Mucosa of descending colon (tissue), 3 donors: ENCODE data around the gene BCL7A. TPM values are rescaled to one million over a fixed set of nuclear protein-coding genes. Genes with fewer than 3 reads are reported as not detected.
"Not testable (repeated sequence)": the region's sequence is repeated elsewhere in the genome, so short reads cannot be mapped to it uniquely, and the experiment has no call there.

Source experiments
- ATAC-seq: fragments of 200-7000 bp; cut with Tn5 transposase; one replicate; pipeline ENCODE4 v1.9.1; 2020; ENCODE audit warnings: mild to moderate bottlenecking, moderate library complexity
- DNase-seq, 3 donors: peaks; one replicate each; pipeline ENCODE4 v3.0.0-alpha.2; 2020
- H3K36me3 ChIP-seq: fragments of 200-600 bp; one replicate; pipeline ENCODE4 v1.8.0; 2021; ENCODE audit warnings: low read depth, mild to moderate bottlenecking
- H3K4me1 ChIP-seq: fragments of 200-600 bp; one replicate; pipeline ENCODE4 v1.8.0; 2021; ENCODE audit warnings: low read depth, mild to moderate bottlenecking
- H3K4me3 ChIP-seq: fragments of 200-600 bp; one replicate; pipeline ENCODE4 v1.8.0; 2021; ENCODE audit warnings: mild to moderate bottlenecking
- H3K9me3 ChIP-seq: fragments of 200-600 bp; one replicate; pipeline ENCODE4 v1.8.0; 2021; ENCODE audit warnings: mild to moderate bottlenecking
- intact Hi-C, 2 donors: fragments of 100-400 bp; cut with DNase I in 1 of 2; cut with micrococcal nuclease in 1 of 2; formaldehyde crosslinking; loops; one replicate each; pipeline versions ENCODE4 v1.11.0 to v1.11.1; 2022; cut with DNase I, micrococcal nuclease
- total RNA-seq, 3 donors: library from RNA; stranded (reverse); fragmentation: NEBNext Ultra II Directional in 2 of 3; extraction: Animal tissue kit (Norgen Biotek cat#: 25700) in 2 of 3; gene quantifications; one replicate each; pipeline versions ENCODE4 v1.2.1 to v1.2.4, GENCODE V29; 2021 to 2023
- TF ChIP-seq, protein P1 (sequence below): fragments of 200-600 bp; IDR thresholded peaks from one replicate; pipeline ENCODE4 v1.8.0; 2022; ENCODE audit warnings: antibody characterized with exemption, mild to moderate bottlenecking
- donor health status: DM: no; HTN: no; CAD: no; lungs with moderate emphysema.
- donor health status: DM: no; HTN: no; CAD: no.
- donor health status: DM: no; HTN: yes; CAD: no.

Gene BCL7A
- total RNA-seq, 3 donors from 2014 or later = 5.2 to 11.6 (median 5.7) TPM

DNA sequence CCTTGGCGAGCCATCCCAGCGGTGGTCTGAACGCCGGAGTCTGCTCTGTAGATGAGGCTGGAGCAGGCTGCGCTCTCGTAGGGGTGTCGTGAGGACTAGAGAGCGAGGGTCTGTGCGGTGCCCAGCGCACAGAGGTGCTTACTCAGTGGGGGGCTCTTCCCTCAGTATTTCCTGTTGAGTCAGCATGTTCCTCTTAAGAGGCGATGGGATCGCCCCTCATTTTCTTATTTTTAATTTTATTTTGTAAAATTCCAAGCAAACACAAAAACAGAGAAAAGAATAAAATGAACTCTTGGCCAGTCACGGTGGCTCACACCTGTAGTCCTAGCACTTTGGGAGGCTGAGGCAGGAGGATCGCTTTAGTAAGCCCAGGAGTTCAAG is 40.8 kb upstream of the BCL7A start:
- Histone ChIP-seq H3K36me3 (no peaks in the 10 kb centered on the region), H3K9me3 (no peaks in the 10 kb centered on the region), H3K4me3 (no peak overlapping the region), H3K4me1 (no peaks in the 10 kb centered on the region)
- DNase-seq = no peak
- TF ChIP-seq, protein P1, sequence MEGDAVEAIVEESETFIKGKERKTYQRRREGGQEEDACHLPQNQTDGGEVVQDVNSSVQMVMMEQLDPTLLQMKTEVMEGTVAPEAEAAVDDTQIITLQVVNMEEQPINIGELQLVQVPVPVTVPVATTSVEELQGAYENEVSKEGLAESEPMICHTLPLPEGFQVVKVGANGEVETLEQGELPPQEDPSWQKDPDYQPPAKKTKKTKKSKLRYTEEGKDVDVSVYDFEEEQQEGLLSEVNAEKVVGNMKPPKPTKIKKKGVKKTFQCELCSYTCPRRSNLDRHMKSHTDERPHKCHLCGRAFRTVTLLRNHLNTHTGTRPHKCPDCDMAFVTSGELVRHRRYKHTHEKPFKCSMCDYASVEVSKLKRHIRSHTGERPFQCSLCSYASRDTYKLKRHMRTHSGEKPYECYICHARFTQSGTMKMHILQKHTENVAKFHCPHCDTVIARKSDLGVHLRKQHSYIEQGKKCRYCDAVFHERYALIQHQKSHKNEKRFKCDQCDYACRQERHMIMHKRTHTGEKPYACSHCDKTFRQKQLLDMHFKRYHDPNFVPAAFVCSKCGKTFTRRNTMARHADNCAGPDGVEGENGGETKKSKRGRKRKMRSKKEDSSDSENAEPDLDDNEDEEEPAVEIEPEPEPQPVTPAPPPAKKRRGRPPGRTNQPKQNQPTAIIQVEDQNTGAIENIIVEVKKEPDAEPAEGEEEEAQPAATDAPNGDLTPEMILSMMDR = no peak
- ATAC-seq = no peak
- intact Hi-C loops = no loop called here

DNA sequence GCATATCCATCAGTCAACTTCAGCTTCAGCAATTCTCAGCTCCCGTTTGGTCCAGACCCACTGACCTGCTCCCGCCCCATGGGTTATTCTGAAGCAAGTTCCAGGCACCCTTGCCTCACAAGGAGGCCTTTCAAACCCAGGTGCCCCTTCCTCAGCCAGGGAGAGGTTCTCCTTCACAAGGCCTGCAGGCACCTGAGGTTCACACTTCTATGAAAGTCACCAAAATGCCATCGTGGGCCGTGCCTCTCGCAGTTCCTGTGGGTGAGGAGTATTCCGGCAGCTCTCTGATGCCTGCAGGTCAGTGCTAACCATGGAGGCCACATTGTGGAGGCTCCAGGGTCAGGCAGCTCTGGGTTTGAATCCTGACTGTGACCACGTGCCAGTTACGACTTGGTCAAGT is 40.2 kb upstream of the BCL7A start:
- H3K4me1 ChIP-seq = no peaks in the 10 kb centered on the region
- TF ChIP-seq, protein P1 = no peak
- H3K9me3 ChIP-seq = no peaks in the 10 kb centered on the region
- H3K4me3 ChIP-seq = no peak overlapping the region
- H3K36me3 ChIP-seq = no peaks in the 10 kb centered on the region
- no peak for DNase-seq
- ATAC-seq = no peak
- intact Hi-C loops = no loop called here

DNA sequence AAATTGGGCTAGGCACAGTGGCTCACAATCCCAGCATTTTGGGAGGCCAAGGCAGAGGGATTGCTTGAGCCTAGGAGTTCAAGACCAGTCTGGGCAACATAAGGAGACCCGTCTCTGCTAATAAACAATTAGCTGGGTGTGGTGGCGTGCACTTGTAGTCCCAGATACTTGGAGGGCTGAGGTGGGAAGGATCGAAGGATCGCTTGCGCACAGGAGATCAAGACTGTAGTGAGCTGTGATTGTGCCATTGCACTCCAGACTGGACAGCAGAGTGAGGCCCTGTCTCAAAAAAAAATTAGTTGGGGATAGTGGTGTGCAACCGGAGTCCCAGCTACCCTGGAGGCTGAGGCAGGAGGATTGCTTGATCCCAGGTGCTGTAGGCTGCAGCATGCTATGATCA is 38.7 kb upstream of the BCL7A start:
- TF ChIP-seq, protein P1 = no peak
- no peaks in the 10 kb centered on the region for H3K4me1 ChIP-seq
- intact Hi-C loops = no loop called here
- no peak overlapping the region for H3K4me3 ChIP-seq
- no peaks in the 10 kb centered on the region for H3K9me3 ChIP-seq
- H3K36me3 ChIP-seq = no peaks in the 10 kb centered on the region
- DNase-seq = no peak
- no peak for ATAC-seq

DNA sequence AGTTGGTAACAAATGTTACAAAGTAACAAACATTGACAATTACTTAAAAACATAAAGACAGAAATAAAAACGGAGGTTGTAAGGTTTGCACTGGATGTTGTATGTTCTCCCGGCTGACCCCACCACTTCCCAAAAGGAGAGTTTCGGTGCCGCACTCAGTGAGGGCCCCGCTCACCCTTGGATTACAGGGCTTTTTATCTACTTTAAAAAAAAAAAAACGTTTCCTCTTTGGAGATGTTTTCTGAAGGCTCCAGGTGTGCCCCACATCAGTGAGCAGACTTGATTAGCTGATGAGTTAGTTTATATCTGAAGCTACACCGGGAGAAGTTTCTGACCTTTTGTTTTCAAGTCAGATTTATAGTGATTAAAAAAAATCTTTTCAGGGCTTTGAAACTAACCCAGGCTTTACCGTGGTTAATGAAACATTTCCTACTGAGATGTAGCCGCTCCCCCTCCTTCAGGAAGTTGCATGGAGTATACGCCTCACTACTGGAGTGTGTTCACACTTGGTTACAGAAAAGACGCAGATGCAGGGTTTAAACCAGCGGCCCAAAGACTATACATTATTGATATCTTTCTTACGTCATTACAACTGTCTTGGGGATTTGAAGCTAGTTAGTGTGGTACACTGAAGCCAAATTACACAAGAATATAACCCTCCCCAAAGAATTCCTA is 38.0 kb upstream of the BCL7A start:
- no peak overlapping the region for H3K4me3 ChIP-seq
- TF ChIP-seq, protein P1 = no peak
- intact Hi-C loops = no loop called here
- H3K9me3 ChIP-seq = no peaks in the 10 kb centered on the region
- no peaks in the 10 kb centered on the region for H3K36me3 ChIP-seq
- H3K4me1 ChIP-seq = no peaks in the 10 kb centered on the region
- DNase-seq (no peak), ATAC-seq (no peak)

DNA sequence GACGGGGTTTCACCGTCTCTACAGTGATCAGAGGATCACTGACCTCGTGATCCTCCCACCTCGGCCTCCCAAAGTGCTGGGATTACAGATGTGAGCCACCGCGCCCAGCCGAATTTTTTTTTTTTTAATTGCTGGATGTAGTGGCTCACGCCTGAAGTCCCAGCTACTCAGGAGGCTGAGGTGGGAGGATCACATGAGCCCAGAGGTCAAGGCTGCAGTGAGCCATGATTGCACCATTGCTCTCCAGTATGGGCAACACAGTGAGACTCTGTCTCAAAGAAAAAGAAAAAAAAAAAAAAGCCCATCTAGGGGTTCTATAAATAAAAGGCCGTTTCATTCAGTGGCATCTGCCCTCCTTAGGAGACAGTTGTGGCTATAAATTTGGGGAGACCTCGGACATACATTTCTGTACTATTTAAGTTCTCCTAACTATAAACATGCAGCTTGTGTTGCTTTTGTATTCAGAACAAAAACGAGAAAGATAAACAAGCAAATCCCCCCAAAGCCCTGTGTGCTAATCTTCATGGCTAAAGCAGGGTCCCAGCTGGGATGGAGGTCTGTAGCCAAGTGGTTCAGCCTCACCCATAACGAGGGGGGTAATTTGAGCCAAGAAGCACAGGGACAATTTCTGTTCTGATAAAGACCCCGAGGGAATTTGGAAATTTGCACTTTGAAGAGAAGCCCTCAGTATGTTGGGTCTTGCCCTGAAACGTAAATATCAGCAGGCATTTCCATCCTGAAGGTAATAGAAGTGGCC is 35.0 kb upstream of the BCL7A start:
- Histone ChIP-seq H3K4me3 (no peak overlapping the region), H3K9me3 (no peaks in the 10 kb centered on the region), H3K4me1 (no peaks in the 10 kb centered on the region), H3K36me3 (no peaks in the 10 kb centered on the region)
- TF ChIP-seq, protein P1 = no peak
- ATAC-seq (no peak), DNase-seq (no peak)
- intact Hi-C loops = no loop called here

DNA sequence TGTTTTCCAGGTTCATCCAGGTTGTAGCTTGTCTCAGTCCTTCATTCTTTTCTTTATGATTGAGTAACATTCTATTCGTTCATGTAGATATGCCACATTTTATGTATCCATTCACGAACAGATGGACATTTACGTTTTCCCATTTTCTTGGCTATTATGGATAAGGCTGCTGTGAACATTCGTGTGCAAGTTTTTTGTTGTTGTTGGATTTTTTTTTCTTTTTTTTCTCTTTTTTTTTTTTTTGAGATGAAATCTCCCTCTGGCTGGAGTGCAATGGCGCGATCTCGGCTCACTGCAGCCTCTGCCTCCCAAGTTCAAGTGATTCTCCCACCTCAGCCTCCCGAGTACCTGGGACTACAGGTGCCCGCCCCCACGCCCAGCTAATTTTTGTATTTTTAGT is 33.2 kb upstream of the BCL7A start:
- ATAC-seq, H3K36me3 ChIP-seq, intact Hi-C loops, H3K4me3 ChIP-seq, DNase-seq, H3K9me3 ChIP-seq, H3K4me1 ChIP-seq: not testable (repeated sequence)
